ENCODE data around the gene RNGTT.

RNGTT gene

GRCh38 chr6:88708197-88708744, 255.1 kb downstream of the RNGTT start:
- no peak overlapping the region for H3K4me3 ChIP-seq (ENCODE audit: low read depth, low read length)
- peak; percentile 25 for DNase-seq (ENCODE audit: low read depth)
- no peak for TF ChIP-seq CTCF (conservative IDR thresholded peaks at IDR 0.05; ENCODE audit: low read depth, low read length)

- no peak for DNase-seq (ENCODE audit: low read depth)
- no peak for TF ChIP-seq CTCF (conservative IDR thresholded peaks at IDR 0.05; ENCODE audit: low read depth, low read length)
- no peak overlapping the region for H3K4me3 ChIP-seq (ENCODE audit: low read depth, low read length)
Observed at GRCh38 chr6:88705601-88706000, 257.8 kb downstream of the RNGTT start.

- no peak for TF ChIP-seq CTCF (conservative IDR thresholded peaks at IDR 0.05; ENCODE audit: low read depth, low read length)
Observed at GRCh38 chr6:88704980-88705379, 258.4 kb downstream of the RNGTT start.

GRCh38 chr6:88702956-88703556, 260.4 kb downstream of the RNGTT start:
- TF ChIP-seq CTCF (conservative IDR thresholded peaks at IDR 0.05; ENCODE audit: low read depth, low read length), result no peak
- peak; percentile 58 for DNase-seq (ENCODE audit: low read depth)
- H3K4me3 ChIP-seq (ENCODE audit: low read depth, low read length), result no peak overlapping the region

More at GRCh38 chr6:88704980-88705379, 258.4 kb downstream of the RNGTT start:
- DNase-seq (ENCODE audit: low read depth), result no peak
- no peak overlapping the region for H3K4me3 ChIP-seq (ENCODE audit: low read depth, low read length)

- H3K4me3 ChIP-seq (ENCODE audit: low read depth, low read length), result no peak overlapping the region
- DNase-seq (ENCODE audit: low read depth), result no peak
- no peak for TF ChIP-seq CTCF (conservative IDR thresholded peaks at IDR 0.05; ENCODE audit: low read depth, low read length)
Observed at GRCh38 chr6:88698661-88699060, 264.8 kb downstream of the RNGTT start.

- no peak for TF ChIP-seq CTCF (conservative IDR thresholded peaks at IDR 0.05; ENCODE audit: low read depth, low read length)
- no peak for DNase-seq (ENCODE audit: low read depth)
- H3K4me3 ChIP-seq (ENCODE audit: low read depth, low read length), result no peak overlapping the region
Observed at GRCh38 chr6:88695937-88696336, 267.5 kb downstream of the RNGTT start.

GRCh38 chr6:88683734-88684133, 279.7 kb downstream of the RNGTT start:
- no peak for TF ChIP-seq CTCF (conservative IDR thresholded peaks at IDR 0.05; ENCODE audit: low read depth, low read length)
- DNase-seq (ENCODE audit: low read depth), result peak; percentile 71
- H3K4me3 ChIP-seq (ENCODE audit: low read depth, low read length), result no peak overlapping the region
